ENCODE data around the gene PCNX2. TPM values are rescaled to one million over a fixed set of nuclear protein-coding genes. Genes with fewer than 3 reads are reported as not detected.

The PCNX2 gene
- total RNA-seq, 1 donor from 2014 or later, result 29.5 TPM

DNA sequence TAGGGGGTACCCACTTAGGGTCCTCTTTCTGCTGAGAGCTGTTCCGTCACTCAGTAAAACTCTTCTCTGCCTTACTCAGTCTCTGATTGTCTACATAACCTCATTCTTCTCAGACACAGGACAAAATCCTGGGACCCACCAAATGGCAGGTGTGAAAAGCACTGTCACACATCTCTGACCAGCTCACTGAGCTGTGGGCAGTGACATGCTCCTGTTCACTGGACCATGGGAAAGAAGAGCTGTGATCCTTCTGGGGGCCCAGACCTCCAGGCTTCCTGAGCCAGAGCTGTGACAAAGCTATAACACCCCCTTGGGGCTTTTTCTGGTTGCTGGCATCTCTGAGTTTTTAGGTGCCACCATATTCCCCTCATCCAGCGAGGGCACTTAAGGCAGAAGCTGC, 229.4 kb downstream of the PCNX2 start:
- TF ChIP-seq, protein P1, sequence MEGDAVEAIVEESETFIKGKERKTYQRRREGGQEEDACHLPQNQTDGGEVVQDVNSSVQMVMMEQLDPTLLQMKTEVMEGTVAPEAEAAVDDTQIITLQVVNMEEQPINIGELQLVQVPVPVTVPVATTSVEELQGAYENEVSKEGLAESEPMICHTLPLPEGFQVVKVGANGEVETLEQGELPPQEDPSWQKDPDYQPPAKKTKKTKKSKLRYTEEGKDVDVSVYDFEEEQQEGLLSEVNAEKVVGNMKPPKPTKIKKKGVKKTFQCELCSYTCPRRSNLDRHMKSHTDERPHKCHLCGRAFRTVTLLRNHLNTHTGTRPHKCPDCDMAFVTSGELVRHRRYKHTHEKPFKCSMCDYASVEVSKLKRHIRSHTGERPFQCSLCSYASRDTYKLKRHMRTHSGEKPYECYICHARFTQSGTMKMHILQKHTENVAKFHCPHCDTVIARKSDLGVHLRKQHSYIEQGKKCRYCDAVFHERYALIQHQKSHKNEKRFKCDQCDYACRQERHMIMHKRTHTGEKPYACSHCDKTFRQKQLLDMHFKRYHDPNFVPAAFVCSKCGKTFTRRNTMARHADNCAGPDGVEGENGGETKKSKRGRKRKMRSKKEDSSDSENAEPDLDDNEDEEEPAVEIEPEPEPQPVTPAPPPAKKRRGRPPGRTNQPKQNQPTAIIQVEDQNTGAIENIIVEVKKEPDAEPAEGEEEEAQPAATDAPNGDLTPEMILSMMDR (IDR thresholded peaks at IDR 0.05; ENCODE audit: insufficient read depth, low read length, poor library complexity, severe bottlenecking), result no peak
- H3K27me3 ChIP-seq (ENCODE audit: control insufficient read depth, insufficient read depth, low read length), result no peaks in the 10 kb centered on the region
- DNase-seq (ENCODE audit: low read depth), result no peak
- H3K36me3 ChIP-seq (ENCODE audit: control insufficient read depth, insufficient read depth, low read length), result no peaks in the 10 kb centered on the region
- no peak overlapping the region for H3K4me3 ChIP-seq (ENCODE audit: low read depth, low read length)

DNA sequence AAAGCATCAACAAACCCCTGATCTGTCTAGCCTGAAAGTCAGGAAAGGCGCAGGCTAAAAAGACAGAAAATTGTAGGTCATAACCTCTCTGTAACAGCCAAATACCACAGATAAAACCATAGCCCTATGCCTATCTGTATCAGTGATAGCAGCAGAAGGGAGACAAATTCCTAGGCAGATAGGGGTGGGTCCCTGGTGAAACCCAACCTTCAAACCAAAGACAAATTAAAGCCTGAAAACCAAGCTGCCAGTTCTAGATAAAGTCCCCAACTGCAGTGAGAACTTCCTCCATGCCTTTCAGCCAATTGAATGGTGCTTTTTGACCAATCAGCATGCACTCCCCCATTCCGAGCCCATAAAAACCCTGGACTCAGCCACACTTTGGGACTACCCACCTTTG, 229.8 kb downstream of the PCNX2 start:
- TF ChIP-seq, protein P1 (IDR thresholded peaks at IDR 0.05; ENCODE audit: insufficient read depth, low read length, poor library complexity, severe bottlenecking), result no peak
- H3K36me3 ChIP-seq (ENCODE audit: control insufficient read depth, insufficient read depth, low read length), result no peaks in the 10 kb centered on the region

DNA sequence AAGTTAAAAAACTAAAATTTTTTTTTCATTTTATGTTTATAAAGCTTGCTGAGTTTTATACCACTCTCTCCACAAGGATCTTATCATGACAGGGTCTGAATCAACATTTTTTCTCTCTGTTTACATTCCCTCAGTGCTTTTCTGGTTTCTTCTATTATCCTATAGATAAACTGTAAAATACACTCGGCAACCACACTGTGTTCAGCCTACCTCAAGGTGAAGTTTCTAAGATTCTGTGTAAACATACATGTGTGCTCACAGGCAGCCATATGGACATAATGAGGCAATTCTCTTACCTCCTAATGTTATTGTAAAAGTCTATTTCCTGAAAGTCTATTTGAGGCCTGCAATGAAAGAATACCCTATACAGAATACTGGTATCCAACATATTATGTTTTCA, 230.5 kb downstream of the PCNX2 start:
- no peaks in the 10 kb centered on the region for H3K36me3 ChIP-seq (ENCODE audit: control insufficient read depth, insufficient read depth, low read length)
- no peak for DNase-seq (ENCODE audit: low read depth)
- H3K4me3 ChIP-seq (ENCODE audit: low read depth, low read length), result no peak overlapping the region
- H3K27me3 ChIP-seq (ENCODE audit: control insufficient read depth, insufficient read depth, low read length), result no peaks in the 10 kb centered on the region
- TF ChIP-seq, protein P1 (IDR thresholded peaks at IDR 0.05; ENCODE audit: insufficient read depth, low read length, poor library complexity, severe bottlenecking), result no peak

More for the DNA sequence above, 229.8 kb downstream of the PCNX2 start:
- H3K27me3 ChIP-seq (ENCODE audit: control insufficient read depth, insufficient read depth, low read length), result no peaks in the 10 kb centered on the region
- no peak overlapping the region for H3K4me3 ChIP-seq (ENCODE audit: low read depth, low read length)
- no peak for DNase-seq (ENCODE audit: low read depth)

DNA sequence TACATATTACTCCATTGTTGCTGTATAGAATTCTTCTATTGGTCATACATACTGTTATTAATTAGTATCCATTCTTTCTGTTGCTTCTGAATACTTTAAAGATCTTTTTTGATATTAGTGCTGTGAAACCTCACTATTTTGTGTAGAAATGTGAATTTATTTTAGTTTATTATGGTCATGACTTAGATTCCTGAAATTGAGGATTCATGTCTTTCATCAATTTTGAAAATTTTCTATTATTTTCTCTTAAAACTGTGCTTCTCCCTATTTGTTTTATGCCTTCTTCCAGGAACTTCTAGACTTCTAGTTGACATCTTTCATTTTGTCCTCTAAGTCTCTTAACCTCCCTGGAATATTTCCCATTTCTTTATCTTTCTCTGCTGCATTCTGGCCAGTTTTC, 232.1 kb downstream of the PCNX2 start:
- TF ChIP-seq, protein P1 (IDR thresholded peaks at IDR 0.05; ENCODE audit: insufficient read depth, low read length, poor library complexity, severe bottlenecking), result no peak
- H3K27me3 ChIP-seq (ENCODE audit: control insufficient read depth, insufficient read depth, low read length), result no peaks in the 10 kb centered on the region
- no peak for DNase-seq (ENCODE audit: low read depth)
- H3K36me3 ChIP-seq (ENCODE audit: control insufficient read depth, insufficient read depth, low read length), result no peaks in the 10 kb centered on the region
- no peak overlapping the region for H3K4me3 ChIP-seq (ENCODE audit: low read depth, low read length)

DNA sequence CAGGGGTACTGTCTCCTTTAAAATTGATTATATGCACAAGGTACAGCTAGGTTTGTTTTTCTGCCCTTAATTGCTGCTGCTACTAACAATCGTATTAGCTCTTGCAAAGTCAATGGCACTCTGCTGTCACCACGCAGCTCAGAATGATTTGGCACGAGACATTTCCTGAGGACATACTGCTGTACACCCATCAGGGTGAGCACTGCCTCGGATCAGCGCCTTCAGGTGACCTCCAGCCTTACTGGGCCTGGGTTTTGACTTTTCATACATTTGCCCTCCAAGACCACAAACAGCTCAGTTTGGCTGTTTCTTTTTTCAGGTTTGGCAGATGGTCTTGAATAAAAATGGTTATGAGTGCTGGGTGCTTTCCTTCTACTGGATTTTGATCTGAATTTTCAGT, 234.3 kb downstream of the PCNX2 start:
- no peak for DNase-seq (ENCODE audit: low read depth)
- Histone ChIP-seq H3K36me3 (ENCODE audit: control insufficient read depth, insufficient read depth, low read length) (no peaks in the 10 kb centered on the region), H3K27me3 (ENCODE audit: control insufficient read depth, insufficient read depth, low read length) (no peaks in the 10 kb centered on the region), H3K4me3 (ENCODE audit: low read depth, low read length) (no peak overlapping the region)
- TF ChIP-seq, protein P1 (IDR thresholded peaks at IDR 0.05; ENCODE audit: insufficient read depth, low read length, poor library complexity, severe bottlenecking), result no peak

DNA sequence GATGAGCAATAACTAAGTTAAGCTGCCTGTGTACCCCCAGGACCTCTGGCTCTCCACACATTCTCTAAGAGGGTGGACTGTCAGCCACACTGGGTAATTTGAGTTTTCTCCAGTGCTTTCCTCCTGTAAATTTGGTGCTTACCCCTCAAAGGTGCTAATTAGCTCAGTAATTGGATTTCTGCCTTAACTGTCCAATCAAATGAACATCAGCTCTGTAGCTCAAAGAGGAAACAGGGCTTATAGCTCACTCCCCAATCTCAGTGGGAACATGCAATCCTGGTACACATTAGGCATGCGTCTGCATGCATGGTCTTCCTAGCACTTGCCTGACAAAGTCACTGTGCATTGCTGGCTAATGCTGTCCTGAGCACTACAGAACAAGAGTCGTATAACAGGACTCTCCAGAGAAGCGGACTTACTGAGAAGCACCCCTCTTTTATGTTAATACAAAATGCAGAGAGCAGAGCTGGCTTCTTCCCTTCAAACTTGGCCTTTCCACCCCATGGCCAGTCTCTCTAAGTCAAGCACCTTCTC, 235.0 kb downstream of the PCNX2 start:
- H3K27me3 ChIP-seq (ENCODE audit: control insufficient read depth, insufficient read depth, low read length), result no peaks in the 10 kb centered on the region
- H3K36me3 ChIP-seq (ENCODE audit: control insufficient read depth, insufficient read depth, low read length), result no peaks in the 10 kb centered on the region
- H3K4me3 ChIP-seq (ENCODE audit: low read depth, low read length), result no peak overlapping the region
- TF ChIP-seq, protein P1 (IDR thresholded peaks at IDR 0.05; ENCODE audit: insufficient read depth, low read length, poor library complexity, severe bottlenecking), result no peak
- no peak for DNase-seq (ENCODE audit: low read depth)
